Cardiac muscle cell (in vitro differentiated cells and primary cell): ENCODE data around the gene CHD1L. TPM values are rescaled to one million over a fixed set of nuclear protein-coding genes. Genes with fewer than 3 reads are reported as not detected.

Experiments used
- DNase-seq, 2 donors: peaks; one replicate each; pipeline versions ENCODE4 v3.0.0 to v3.0.0-alpha.2; 2010 to 2017; ENCODE audit warnings: low read depth in 1 of 2, low spot score in 1 of 2
- H3K27ac ChIP-seq: fragments of 200-600 bp; sonication (generic); 2 replicates; pipeline ENCODE4 v1.5.1; 2016
- H3K27me3 ChIP-seq: fragments of 200-600 bp; sonication (generic); 2 replicates; pipeline ENCODE4 v1.6.0; 2016; ENCODE audit warnings: control low read depth
- H3K36me3 ChIP-seq: fragments of 200-600 bp; sonication (generic); 2 replicates; pipeline ENCODE4 v1.5.1; 2016; ENCODE audit warnings: control low read depth
- H3K4me1 ChIP-seq: fragments of 200-600 bp; sonication (generic); 2 replicates; pipeline ENCODE4 v1.8.1; 2017; ENCODE audit warnings: low read depth, mild to moderate bottlenecking, mixed run types
- H3K4me3 ChIP-seq: fragments of 200-600 bp; sonication (generic); 2 replicates; pipeline ENCODE4 v1.5.1; 2016; ENCODE audit warnings: mild to moderate bottlenecking
- H3K9me3 ChIP-seq: fragments of 200-600 bp; sonication (generic); 2 replicates; pipeline ENCODE4 v1.5.1; 2017; ENCODE audit warnings: low read depth, mild to moderate bottlenecking, control low read depth
- CTCF ChIP-seq: IDR thresholded peaks from 2 replicates; pipeline ENCODE4 v1.5.1; 2012; ENCODE audit warnings: low read depth, mild to moderate bottlenecking, low read length
- polyA plus RNA-seq: library from polyadenylated mRNA; unstranded; fragments of >200 nt; fragmentation: Nextera tagmentation; extraction: Ambion mirVana; gene quantifications from 2 replicates; pipeline ENCODE4 v1.2.1, GENCODE V29; 2016
- total RNA-seq: library from RNA; depleted of rRNA; stranded (reverse); fragments of >200 nt; gene quantifications from 2 replicates; pipeline ENCODE4 v1.2.3, GENCODE V29; 2016

The CHD1L gene
- total and polyA plus RNA-seq, 2 experiments from 2014 or later: 22.4 to 34.6 TPM

- no peak for TF ChIP-seq CTCF
- H3K9me3 ChIP-seq: no peaks in the 10 kb centered on the region
These were observed 35.3 kb upstream of the CHD1L start for GRCh38 chr1:147207192-147207591.

GRCh38 chr1:147208619-147209018 lies 33.9 kb upstream of the CHD1L start:
- peaks cover 7% of the 10 kb centered on the region for H3K4me1 ChIP-seq
- no peaks in the 10 kb centered on the region for H3K9me3 ChIP-seq
- DNase-seq: no peak
- no peak for TF ChIP-seq CTCF
- no peaks in the 10 kb centered on the region for H3K27me3 ChIP-seq
- no peak overlapping the region for H3K4me3 ChIP-seq
- H3K27ac ChIP-seq: no peak overlapping the region
- no peaks in the 10 kb centered on the region for H3K36me3 ChIP-seq

More at GRCh38 chr1:147207192-147207591, 35.3 kb upstream of the CHD1L start:
- Histone ChIP-seq H3K4me1 (peaks cover 7% of the 10 kb centered on the region), H3K27me3 (no peaks in the 10 kb centered on the region), H3K4me3 (no peak overlapping the region), H3K27ac (no peak overlapping the region), H3K36me3 (no peaks in the 10 kb centered on the region)
- no peak for DNase-seq

GRCh38 chr1:147209825-147210821 lies 32.4 kb upstream of the CHD1L start:
- no peak for DNase-seq
- no peak for TF ChIP-seq CTCF
- H3K9me3 ChIP-seq: no peaks in the 10 kb centered on the region

GRCh38 chr1:147210987-147211386 lies 31.5 kb upstream of the CHD1L start:
- Histone ChIP-seq H3K27ac (no peak overlapping the region), H3K27me3 (no peaks in the 10 kb centered on the region), H3K9me3 (no peaks in the 10 kb centered on the region), H3K4me1 (peaks cover 11% of the 10 kb centered on the region), H3K36me3 (no peaks in the 10 kb centered on the region), H3K4me3 (no peak overlapping the region)
- no peak for DNase-seq
- TF ChIP-seq CTCF: no peak

More at GRCh38 chr1:147209825-147210821, 32.4 kb upstream of the CHD1L start:
- Histone ChIP-seq H3K27ac (no peak overlapping the region), H3K4me3 (no peak overlapping the region), H3K36me3 (no peaks in the 10 kb centered on the region), H3K4me1 (peaks cover 11% of the 10 kb centered on the region), H3K27me3 (no peaks in the 10 kb centered on the region)

- no peaks in the 10 kb centered on the region for H3K9me3 ChIP-seq
- H3K36me3 ChIP-seq: no peaks in the 10 kb centered on the region
- H3K4me3 ChIP-seq: no peak overlapping the region
- TF ChIP-seq CTCF: no peak
- no peak for DNase-seq
- H3K4me1 ChIP-seq: peaks cover 11% of the 10 kb centered on the region
- no peak overlapping the region for H3K27ac ChIP-seq
- no peaks in the 10 kb centered on the region for H3K27me3 ChIP-seq
These were observed 30.9 kb upstream of the CHD1L start for GRCh38 chr1:147211577-147211976.
